ENCODE measurements around the gene ITLN1.
"Not testable (repeated sequence)": the region's sequence is repeated elsewhere in the genome, so short reads cannot be mapped to it uniquely, and the experiment has no call there.

ITLN1 gene

DNA sequence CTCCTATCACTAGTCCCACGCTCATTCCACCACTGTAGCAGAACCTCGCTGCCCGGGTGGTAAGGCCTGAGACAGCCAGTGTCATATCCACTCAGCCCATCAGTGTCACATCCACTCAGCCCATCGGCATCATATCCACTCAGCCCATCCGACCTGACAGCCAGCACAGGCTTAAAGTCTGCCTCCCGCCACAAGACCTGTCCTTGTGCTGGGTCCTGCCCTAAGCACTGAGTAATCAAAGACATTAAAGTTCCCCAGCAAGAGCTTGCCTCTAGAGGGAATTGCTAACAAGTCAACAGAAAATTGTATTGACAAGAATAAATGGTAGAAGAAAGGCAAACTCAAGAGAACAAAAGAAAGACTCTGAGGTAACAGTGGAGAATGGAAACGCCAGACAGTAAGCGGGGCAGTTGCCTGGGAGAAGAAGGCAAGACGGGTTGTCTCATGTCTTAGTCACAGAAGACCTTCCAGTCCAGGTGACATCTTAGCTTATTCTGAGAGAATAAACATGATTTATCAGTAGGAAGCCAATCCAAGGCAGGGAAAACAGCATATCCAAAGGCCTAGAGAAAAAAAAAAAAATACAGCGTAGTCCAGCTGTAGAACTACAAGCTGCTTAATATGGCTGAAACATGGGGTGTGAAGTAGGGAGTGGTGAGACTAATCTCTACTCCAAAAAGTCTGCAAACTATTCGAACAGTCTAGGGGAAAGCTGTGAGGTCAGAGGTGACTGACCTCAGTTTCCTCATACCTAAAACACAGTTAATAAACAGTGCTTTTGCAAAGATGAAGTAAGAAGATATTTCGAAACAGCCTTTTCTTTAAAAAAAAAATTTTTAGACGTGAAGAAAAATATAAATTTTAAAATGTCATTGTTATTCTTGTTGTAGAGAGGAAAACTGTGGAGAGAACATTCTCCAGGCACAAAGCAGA, 1.1 kb downstream of the ITLN1 start:
- DNase-seq (ENCODE audit: low spot score) (no peak), FAIRE-seq (no peak)

DNA sequence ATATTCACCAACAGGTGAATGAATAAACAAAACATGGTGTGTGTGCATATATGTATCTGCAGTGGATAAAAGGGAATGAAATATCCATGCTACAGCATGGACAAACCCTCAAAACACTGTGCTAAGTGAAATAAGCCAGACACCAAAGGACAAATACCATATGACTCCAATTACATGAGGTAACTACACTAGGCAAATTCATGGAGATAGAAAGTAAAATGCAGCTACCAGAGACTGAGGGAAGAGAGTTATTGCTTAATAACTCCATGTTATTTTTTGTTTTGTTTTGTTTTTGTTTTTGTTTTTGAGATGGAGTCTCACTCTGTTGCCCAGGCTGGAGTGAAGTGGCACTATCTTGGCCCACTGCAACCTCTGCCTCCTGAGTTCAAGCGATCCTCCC, 2.4 kb downstream of the ITLN1 start:
- FAIRE-seq (no peak), DNase-seq (ENCODE audit: low spot score) (no peak)

DNA sequence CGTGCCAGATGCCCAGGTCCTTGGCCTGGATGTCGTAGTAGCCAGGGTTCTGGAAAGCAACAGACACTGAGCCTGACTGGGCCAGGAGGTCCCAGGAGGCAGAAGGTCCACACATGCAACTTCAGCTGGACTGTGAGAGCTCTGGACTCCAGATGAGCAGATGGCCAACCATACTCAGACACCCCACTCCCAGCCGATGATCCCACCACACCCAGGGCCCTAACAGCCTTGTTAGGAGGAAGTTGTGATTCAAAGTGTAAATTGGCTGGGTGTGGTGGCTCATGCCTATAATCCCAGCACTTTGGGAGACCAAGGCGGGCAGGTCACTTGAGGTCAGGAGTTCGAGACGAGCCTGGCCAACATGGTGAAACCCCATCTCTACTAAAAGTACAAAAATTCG, 3.7 kb downstream of the ITLN1 start:
- FAIRE-seq; DNase-seq (ENCODE audit: low spot score): not testable (repeated sequence)

DNA sequence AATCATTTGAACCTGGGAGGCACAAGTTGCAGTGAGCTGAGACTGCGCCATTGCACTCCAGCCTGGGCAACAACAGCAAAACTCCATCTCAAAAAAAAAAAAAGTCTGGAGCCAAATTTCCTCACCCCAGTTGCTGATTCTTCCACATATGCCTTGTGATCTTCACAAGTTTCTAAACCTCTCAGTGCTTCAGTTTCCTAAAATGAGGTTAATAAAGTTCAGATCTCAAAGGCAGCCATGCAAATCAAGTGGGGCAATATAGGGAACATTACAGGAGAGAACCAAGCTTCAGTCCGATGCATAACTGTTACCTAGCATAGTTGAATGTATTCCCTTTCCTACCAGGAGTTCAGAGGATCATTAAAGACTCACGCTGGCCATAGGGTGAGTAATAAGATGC, 4.8 kb downstream of the ITLN1 start:
- DNase-seq (ENCODE audit: low spot score) (no peak), FAIRE-seq (no peak)

DNA sequence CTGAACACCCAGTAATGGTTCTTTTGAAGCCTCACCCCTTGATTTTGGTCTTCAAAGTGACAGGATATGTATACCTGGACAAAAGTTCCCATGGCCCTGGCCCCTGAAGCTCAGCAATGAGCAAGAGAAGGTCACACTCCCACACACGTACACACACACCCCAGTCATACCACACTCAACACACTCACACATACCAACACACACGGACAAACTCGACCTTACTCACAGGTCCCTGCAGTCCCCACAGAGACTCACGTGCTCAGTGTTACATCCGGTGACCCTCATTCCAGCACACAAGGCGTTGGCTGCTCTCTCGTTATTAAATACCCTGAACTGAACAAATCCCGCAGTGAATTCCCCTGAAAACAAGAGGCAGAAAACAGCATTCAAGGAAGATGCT, 5.9 kb downstream of the ITLN1 start:
- DNase-seq (ENCODE audit: low spot score) (no peak), FAIRE-seq (no peak)

DNA sequence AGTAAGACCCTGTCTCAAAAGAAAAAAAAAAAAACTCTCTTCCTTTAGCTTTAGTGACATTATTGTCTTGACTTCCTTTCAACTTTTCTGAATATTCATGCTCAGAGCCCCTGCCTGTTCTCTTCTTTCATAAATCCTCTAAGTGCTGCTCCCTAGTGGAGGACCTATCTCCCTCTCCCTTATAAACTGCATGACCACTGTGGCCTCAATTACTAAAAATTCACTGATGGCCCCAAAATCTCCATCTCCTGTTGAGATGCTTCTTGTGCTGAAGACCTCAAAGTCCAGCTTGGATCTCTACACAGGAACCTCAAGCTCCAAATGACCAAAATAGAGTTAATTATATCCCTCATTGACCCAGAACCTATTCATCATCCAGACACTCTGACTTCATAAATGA, 7.8 kb downstream of the ITLN1 start:
- FAIRE-seq, result no peak
- no peak for DNase-seq (ENCODE audit: low spot score)

DNA sequence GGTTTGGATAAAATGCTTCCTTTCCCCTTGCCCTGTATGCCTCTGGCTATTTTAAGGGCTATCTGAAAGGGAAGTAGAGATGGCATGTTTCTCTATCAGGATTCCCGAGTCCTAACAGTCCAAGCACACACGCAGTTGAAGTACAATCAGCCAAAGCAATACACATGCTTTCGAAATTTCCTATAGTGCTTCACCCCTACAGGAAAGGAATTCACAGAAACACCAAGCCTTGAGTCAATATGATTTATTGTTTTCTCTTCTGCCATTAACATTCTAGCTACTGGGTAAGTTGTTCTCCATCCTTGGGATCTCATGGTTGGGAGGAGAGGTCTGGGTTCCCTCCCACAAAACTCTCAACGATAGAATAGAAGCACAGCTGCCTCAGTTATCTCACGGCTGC, 8.7 kb downstream of the ITLN1 start:
- no peak for DNase-seq (ENCODE audit: low spot score)
- FAIRE-seq, result no peak

DNA sequence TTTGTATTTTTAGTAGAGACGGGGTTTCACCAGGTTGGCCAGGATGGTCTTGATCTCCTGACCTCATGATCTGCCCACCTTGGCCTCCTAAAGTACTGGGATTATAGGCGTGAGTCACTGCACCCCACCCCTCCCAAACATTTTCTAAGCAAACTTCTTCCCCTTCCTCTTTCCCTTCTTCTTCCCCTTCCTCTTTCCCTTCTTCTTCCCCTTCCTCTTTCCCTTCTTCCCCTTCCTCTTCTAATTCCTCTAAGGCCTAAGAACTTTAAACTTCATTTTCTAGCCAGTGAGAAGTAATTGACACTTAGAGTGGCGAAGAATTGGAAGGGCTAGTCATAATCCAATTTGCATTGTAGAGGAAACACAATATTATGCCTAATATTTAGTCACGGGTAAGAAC, 9.4 kb downstream of the ITLN1 start:
- not testable (repeated sequence) for DNase-seq (ENCODE audit: low spot score); FAIRE-seq

DNA sequence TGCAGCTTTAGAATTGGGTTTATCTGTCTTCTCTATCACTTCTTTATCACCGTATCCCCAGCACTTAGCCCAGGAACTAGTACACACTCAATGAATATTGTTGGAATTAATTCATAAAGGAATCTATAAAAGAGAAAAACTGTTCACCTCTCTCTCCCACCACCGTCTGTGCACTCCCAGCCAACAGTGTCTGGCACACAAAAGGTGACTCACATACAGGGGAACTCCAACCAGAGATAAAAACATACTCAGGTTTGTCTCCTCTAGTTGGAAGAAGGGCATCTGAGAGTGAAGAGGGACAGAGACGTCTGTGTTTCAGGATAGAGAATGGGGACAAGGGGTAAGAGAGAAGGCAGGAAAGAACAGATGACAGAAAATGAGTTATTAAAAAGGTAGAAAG, 10.0 kb downstream of the ITLN1 start:
- no peak for DNase-seq (ENCODE audit: low spot score)
- no peak for FAIRE-seq

DNA sequence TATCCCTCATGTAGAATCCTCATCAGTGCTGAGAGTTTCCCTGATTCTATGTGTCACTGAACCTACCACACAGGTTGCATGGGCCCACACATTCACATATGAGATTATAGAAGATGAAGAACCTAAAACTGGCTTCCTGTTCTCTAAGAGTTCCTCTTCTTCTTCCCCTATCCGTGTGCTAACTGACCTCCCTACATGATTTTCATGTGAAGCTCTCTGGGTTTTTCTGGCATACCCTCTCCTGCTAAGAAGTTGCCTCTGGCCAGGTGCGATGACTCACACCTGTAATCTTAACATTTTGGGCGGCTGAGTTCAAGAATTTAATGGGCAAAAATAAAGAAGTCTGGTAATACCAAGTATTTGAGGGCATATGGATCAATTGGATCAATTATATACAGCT, 16.8 kb downstream of the ITLN1 start:
- DNase-seq (ENCODE audit: low spot score) (no peak), FAIRE-seq (no peak)

DNA sequence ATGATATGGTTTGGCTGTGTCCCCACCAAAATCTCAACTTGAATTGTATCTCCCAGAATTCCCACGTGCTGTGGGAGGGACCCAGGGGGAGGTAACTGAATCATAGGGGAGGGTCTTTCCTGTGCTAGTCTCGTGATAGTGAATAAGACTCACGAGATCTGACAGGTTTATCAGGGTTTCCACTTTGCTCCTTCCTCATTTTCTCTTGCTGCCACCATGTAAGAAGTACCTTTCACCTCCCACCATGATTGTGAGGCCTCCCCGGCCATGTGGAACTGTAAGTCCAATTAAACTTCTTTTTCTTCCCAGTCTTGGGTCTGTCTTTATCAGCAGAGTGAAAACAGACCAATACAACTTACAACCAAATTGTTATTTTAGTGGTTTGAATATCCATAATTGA, 17.3 kb downstream of the ITLN1 start:
- FAIRE-seq; DNase-seq (ENCODE audit: low spot score): not testable (repeated sequence)

DNA sequence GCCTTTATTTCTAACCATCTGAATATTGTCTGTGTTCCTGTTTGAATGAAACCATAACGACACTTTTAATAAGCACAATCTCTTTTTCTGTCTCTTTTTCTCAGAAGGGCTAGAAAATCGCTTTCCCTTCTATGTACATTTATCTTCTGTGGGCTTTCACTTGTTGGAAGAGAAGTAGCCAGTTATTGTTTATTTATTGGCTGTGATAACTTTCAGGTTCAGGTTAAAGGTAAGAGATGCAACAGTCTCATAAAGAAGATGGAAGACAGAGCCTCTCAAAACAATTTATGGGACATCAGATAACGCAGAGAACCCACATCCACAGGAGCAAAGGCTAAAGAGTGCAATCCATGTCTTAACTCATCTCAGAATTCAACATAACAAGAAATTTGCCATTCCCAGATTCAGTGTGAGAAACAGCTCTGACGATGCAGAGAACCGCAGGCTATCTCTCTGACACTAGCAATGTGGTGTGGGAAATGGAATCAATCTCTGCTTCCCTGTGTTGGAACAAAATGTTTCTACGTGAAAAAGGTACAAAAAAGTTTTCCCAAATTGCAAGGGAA, 18.2 kb downstream of the ITLN1 start:
- DNase-seq (ENCODE audit: low spot score) (no peak), FAIRE-seq (no peak)

DNA sequence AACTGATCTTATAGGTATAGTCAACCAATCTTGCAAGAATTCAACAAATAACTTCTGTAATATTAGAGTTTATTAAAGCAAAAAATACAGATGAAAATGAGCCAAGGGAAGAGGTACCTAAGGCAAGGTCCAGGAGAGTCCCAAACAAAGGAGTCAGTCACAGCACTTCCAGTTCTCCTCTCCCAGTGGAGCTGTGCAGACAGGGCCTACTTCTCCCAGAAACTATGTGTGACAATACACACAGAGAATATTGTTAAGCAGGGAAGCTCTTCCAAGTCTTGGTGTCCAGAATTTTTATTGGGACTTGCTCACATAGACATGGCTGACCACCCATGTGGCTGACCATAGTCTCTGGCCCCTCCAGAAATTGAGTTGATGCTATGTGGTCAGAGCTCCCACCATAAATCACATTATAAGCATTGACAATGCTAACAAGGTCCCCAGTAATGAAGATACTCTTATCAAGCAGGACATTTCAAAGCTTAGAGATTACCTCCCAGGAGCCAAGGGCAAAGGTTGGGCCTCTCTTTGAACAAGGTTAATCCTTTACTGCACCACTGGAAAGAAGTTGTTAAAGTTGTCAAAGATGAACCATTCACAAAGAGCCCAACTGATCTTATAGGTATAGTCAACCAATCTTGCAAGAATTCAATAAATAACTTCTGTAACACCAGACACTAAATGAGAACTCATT, 18.8 kb downstream of the ITLN1 start:
- FAIRE-seq, result no peak
- no peak for DNase-seq (ENCODE audit: low spot score)

DNA sequence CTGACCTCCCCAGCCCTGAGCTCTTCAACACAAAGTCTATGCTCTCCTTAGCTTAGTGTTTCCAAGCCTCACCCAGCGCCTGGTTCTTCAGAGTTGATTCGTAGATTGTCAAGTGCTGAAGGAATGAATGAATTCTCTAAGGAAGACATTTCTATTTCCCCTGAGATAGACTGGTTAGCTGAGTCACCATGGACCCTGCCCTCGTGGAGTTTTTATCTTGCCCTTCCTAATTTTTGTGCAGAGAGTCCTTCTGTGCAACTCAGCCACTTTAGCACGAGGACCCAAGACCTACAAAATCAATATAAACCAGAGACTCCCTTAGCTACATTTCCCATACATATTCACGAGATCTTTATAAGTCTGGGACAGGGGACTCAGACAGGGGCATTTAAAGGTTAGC, 19.6 kb downstream of the ITLN1 start:
- DNase-seq (ENCODE audit: low spot score), result no peak
- no peak for FAIRE-seq

DNA sequence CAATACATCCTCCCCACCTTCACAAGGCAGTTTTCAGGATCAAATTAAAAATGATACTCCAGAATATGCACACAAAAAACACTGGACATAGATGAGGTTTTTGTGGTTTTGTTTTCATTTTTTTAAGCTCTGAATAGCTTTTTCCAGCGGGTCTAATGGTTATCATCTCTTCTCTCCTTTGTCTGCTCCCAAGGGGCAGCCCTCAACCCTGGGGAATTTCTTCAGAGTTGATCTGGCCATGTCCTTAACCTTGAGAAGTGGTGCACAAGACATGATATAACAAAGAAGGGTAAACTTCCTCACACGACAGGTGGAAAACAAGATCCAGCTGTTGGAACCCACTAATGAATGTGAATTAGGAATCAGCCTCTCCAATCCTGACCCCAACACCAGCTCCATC, 20.8 kb downstream of the ITLN1 start:
- no peak for DNase-seq (ENCODE audit: low spot score)
- no peak for FAIRE-seq

DNA sequence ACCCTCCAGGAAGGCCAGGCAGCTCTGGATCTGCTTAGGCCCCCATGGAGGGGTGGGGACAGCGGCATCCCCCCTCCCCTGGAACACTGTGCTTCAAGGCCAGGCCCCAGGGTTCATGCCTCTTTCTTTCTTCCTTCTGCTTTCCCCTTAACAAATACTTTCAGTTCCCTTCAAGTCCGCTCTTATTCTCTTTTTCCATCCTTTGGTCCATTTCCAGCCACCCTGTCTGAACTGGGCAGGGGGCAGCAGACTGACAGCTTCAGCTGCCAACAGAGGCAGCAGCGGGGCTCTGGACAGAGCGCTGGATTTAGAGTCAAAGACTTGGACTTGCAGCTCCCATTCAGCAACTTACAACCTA, 21.2 kb downstream of the ITLN1 start:
- no peak for DNase-seq (ENCODE audit: low spot score)
- FAIRE-seq, result no peak

DNA sequence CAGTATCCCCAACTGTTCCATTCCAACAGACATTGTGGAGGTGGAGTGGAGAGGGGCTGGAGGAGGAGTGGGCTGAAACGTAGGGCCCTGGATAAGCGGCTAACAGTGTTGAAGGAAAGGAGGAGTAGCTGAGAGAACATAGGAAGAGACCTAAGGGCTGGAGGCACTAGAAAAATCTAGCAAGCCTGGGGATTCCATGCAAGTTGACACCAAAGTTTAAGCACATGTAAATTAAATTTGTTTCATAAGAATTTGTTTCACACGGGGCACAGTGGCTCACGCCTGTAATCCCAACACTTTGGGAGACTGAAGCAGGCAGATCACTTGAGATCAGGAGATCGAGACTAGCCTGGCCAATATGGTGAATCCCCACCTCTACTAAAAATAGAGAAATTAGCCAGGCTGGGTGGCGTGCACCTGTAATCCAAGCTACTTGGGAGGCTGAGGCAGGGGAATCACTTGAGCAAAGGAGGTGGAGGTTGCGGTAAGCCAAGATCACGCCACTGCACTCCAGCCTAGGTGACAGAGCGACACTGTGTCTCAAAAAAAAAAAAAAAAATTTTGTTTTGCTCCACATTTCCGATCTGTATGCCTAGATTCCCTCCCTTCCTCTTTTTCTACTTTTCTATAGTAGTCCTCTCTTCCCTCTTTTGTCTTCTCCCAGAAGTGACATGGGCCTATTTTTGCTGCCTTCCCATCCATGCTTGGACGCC, 21.8 kb downstream of the ITLN1 start:
- DNase-seq (ENCODE audit: low spot score) (no peak), FAIRE-seq (no peak)

DNA sequence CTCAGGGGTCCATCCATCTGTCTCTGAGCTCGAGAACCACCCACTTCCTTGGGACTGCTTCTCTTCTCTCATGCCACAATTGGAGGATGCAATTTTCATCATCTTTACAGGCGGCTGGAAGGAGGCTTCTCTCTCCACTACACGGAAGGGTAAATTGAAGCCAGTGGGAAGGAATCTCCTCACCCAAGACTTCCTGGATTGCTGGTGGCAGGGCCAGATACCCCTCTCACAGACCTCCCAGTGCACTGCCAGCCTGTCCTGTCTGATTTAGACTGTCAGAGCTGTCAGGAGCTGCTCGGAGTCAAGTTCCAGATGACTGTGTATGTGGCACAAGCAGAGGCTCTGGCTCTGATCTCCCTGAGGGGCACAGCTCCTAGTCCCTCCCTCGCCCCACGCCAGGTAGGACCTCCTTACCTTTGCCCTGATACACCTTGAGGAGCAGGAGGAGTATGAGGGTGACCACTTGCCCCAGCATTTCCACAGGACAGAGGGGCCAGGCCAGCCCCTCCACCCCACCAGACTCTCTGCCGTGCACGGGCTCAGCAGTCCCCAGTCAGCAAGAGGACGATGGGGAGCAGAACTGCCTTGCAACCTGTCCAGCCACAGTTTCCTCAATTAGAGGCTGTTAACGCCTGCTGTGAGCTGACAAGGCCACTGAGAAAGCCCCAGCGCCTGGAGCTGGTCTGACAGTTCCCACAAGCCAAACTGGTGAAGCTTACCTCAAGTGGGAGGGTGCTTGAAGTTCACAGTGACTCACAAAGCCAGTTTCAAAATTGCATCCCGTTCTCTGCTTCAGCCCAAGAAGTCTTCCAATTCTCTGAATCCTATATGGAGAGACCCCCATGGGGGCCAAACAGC, 22.5 kb downstream of the ITLN1 start, which contains the start of gene CD244:
Gene CD244 (minus strand): TSS at position 685 of the 858 bp plus-strand sequence. CDS start 210 bp downstream, at position 475.
- DNase-seq (ENCODE audit: low spot score) (no peak), FAIRE-seq (no peak)

DNA sequence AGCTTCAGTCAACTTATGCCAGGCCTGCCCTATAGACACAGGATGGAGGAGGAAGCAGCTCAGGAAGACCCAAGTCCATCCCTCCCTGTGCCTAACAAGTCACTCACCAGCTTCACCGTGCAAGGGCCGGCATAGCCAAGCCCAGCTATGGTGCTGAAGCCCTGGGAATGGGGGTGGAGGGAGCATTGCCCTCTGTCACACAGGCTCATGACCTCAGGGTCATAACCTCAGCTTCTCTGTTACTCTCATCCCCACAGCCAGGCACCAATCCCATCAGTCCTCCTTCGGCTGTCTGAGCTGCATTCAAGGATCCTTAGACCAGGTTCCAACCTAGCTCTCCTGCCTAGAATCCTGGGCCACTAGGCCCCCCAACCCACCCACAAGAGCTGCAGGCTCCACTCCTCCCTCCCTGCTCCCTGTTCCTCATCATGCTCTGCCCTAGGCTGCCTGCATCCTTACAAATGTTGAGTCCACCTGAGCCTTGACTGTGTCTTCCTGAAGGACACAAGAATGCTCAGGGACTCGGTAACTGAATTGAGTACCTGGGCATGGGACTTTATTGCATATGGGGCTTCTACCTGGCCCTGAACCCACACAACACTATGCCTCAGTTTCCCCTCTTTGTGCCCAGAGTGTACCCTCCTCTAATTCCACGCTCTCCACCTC, 24.0 kb downstream of the ITLN1 start:
- FAIRE-seq (no peak), DNase-seq (ENCODE audit: low spot score) (no peak)

DNA sequence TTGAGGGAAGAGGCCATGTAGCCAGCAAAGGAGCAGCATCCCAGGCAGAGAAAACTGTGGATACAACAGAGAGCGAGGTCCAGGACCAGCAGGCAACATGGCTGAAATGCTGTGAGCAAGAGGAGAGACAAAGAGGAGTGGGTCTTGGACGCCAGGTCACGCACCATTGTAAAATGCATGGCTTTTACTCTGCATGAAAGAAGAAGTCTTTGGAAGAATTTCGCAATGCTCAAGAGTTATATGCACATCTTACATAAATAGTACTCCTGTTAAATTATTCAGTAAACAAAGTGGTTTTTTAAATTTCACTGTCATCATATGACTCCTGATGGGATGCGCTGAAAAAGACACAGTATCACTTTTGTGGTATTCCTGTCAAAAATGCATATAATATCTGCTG, 25.8 kb downstream of the ITLN1 start:
- FAIRE-seq, result no peak
- DNase-seq (ENCODE audit: low spot score), result no peak

All from RCC 7860 (cell line).